Muscle of leg (tissue), 11 donors: Measurements from ENCODE around the gene THBS2. TPM values are rescaled to one million over a fixed set of nuclear protein-coding genes. Genes with fewer than 3 reads are reported as not detected.
A peak's percentile ranks its signal among the peaks of the same experiment; 100 is the strongest.
"Not testable (repeated sequence)": the region's sequence is repeated elsewhere in the genome, so short reads cannot be mapped to it uniquely, and the experiment has no call there.

Experiments used
- DNase-seq: peaks from one replicate; pipeline ENCODE4 v3.0.0; 2013
- H3K27ac ChIP-seq: one replicate; pipeline ENCODE4 v1.5.1; 2013; ENCODE audit warnings: mild to moderate bottlenecking, low read length, control low read depth
- H3K27me3 ChIP-seq: one replicate; pipeline ENCODE4 v1.6.1; 2013; ENCODE audit warnings: low read length; ENCODE audit not compliant: control insufficient read depth, insufficient read depth
- H3K36me3 ChIP-seq: one replicate; pipeline ENCODE4 v1.6.1; 2013; ENCODE audit warnings: low read length; ENCODE audit not compliant: control insufficient read depth, insufficient read depth
- H3K4me1 ChIP-seq: one replicate; pipeline ENCODE4 v1.6.1; 2013; ENCODE audit warnings: low read length; ENCODE audit not compliant: control insufficient read depth, insufficient read depth
- H3K4me3 ChIP-seq: one replicate; pipeline ENCODE4 v1.5.1; 2013; ENCODE audit warnings: low read length, control low read depth
- H3K9me3 ChIP-seq: replicated peaks from 2 replicates; pipeline ENCODE4 v1.6.1; 2013; ENCODE audit warnings: low read depth, low read length; ENCODE audit not compliant: control insufficient read depth
- WGBS: methylation state at CpG from one replicate; pipeline ENCODE4 v1.1.5; 2013; ENCODE audit warnings: missing lambda C conversion rate; ENCODE audit not compliant: insufficient coverage; 5-methylcytosine and 5-hydroxymethylcytosine counted together
- polyA plus RNA-seq, 8 donors: library from polyadenylated mRNA; unstranded; fragments of 120-200 nt; gene quantifications; one replicate each; pipeline versions ENCODE4 v1.2.1 to v1.2.3, GENCODE V29; 2013; ENCODE audit warnings: inconsistent platforms in 1 of 8, low replicate concordance in 1 of 8; ENCODE audit not compliant: insufficient read length in 8 of 8, insufficient read depth in 1 of 8
- total RNA-seq: library from RNA; stranded (reverse); fragments of 120-200 nt; gene quantifications from one replicate; pipeline ENCODE4 v1.2.4, GENCODE V29; 2013

THBS2 gene
- total and polyA plus RNA-seq, 9 donors, result 20.2 to 128 (median 49.5) TPM

DNA sequence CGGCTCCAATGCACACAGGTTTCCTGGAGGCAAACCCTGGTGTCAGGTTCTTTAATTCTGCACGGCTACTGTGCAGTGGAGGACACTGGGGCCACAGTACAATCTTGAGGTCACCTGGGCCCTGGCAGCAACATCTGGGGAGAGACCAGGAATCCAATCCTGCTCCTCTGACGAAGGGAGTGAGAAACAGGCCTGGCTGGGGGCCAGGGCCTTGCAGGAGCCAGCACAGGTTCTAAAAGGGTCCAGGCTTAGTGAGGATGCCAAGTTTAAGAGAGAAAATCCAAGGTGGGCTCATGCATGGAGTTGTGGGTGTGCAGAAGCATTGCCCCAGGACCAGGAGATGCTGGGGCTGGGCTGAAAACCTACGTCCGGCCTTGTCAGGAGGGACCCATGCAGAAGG is 12.6 kb upstream of the THBS2 start:
- no peak overlapping the region for H3K4me3 ChIP-seq
- H3K27me3 ChIP-seq, result no peaks in the 10 kb centered on the region
- 82% methylated on average over 5 of the region's 5 CpGs for WGBS
- DNase-seq, result no peak
- H3K4me1 ChIP-seq, result peaks cover 7% of the 10 kb centered on the region
- no peak overlapping the region for H3K27ac ChIP-seq
- H3K9me3 ChIP-seq, result no peaks in the 10 kb centered on the region
- no peaks in the 10 kb centered on the region for H3K36me3 ChIP-seq

DNA sequence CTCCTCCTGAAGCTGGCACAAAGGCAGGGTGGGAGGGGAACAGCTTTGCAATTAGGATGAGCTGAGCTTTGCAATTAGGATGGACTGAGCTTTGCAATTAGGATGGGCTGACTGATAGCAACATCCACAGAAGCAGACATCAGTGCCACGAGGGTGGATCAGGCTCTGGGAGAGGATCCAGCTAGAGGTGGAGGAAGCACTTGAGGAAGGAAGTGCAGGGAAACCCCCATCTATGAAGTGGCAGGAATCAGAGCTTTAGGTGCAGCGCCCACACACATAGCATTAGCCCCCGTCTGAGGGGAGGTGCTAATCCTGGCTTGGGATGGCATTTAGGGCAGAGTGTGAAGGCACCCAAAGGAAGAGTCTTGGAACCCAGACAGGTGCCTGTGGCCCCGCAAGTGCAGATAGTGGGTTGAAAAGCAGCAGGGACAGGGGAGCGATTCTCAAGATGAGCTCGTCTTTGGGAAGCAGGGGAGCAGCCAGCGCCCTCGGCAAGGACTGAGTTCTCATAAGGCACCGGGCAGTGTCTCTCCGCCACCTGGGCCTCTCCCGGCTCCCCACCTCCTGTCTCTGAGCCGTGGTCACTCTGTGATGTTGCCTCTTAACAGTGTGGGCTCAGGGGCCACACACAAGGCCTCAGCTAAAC is 12.0 kb upstream of the THBS2 start:
- 77% methylated on average over 10 of the region's 12 CpGs for WGBS
- no peak overlapping the region for H3K27ac ChIP-seq
- no peak for DNase-seq
- no peaks in the 10 kb centered on the region for H3K27me3 ChIP-seq
- no peak overlapping the region for H3K4me3 ChIP-seq
- H3K4me1 ChIP-seq, result peaks cover 7% of the 10 kb centered on the region
- no peaks in the 10 kb centered on the region for H3K9me3 ChIP-seq
- H3K36me3 ChIP-seq, result no peaks in the 10 kb centered on the region

DNA sequence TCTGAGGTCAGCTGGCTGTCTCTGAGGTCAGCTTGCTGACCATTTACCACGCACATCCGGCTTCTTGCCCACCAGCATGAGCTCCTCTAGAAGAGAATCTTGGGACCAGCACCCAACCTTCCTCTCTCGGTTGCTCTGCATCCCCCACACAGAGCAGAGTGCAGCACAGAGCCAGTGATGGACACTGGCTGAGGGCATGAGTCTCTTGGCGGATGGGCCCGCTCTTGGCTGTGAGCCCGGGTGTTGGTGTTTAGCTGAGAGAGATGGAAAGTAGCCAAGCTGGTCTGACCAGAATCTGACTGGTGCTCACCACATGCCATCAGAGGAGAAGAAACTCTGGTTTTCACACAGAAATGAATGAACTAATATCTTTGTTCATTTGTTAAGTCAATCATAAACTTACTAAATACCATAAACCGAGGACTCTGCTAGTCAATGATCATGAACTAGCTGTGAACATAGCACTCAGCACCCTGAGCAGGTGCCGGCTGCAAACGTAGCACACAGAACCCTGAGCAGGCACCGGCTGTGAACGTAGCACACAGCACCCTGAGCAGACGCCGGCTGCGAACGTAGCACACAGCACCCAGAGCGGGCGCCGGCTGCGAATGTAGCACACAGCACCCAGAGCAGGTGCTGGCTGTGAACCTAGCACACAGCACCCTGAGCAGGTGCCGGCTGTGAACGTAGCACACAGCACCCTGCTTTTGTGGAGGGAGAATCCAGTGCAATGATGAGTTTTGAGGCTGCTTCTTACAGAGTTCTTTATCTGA is 10.4 kb upstream of the THBS2 start:
- 93% methylated on average over 14 of the region's 21 CpGs for WGBS
- H3K36me3 ChIP-seq, result no peaks in the 10 kb centered on the region
- H3K4me1 ChIP-seq, result peaks cover 4% of the 10 kb centered on the region
- no peak overlapping the region for H3K27ac ChIP-seq
- H3K4me3 ChIP-seq, result no peak overlapping the region
- no peaks in the 10 kb centered on the region for H3K9me3 ChIP-seq
- H3K27me3 ChIP-seq, result no peaks in the 10 kb centered on the region
- no peak for DNase-seq

DNA sequence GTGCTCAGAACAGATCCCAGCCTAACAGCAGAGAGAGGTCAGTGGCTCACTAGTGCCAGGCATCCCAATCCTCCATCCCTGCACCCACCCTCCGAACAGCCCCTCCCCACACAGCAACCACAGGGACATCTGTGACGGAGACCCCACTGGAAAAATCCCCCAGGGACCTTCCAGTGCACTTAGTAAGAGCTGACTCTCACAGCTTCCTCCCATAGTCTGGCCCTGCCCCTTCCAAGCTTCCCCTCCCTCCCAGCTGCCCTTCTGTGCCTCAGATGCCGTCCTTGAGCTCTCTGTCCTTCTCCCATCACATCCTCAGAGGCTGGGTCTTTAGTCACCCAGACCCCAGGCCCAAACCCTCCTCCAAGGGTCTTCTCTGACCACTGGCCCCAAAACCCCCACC is 9.7 kb upstream of the THBS2 start:
- no peak overlapping the region for H3K4me3 ChIP-seq
- no peaks in the 10 kb centered on the region for H3K27me3 ChIP-seq
- H3K27ac ChIP-seq, result no peak overlapping the region
- DNase-seq, result no peak
- H3K36me3 ChIP-seq, result no peaks in the 10 kb centered on the region
- 60% methylated on average over 3 of the region's 3 CpGs for WGBS
- H3K4me1 ChIP-seq, result peaks cover 3% of the 10 kb centered on the region
- no peaks in the 10 kb centered on the region for H3K9me3 ChIP-seq

DNA sequence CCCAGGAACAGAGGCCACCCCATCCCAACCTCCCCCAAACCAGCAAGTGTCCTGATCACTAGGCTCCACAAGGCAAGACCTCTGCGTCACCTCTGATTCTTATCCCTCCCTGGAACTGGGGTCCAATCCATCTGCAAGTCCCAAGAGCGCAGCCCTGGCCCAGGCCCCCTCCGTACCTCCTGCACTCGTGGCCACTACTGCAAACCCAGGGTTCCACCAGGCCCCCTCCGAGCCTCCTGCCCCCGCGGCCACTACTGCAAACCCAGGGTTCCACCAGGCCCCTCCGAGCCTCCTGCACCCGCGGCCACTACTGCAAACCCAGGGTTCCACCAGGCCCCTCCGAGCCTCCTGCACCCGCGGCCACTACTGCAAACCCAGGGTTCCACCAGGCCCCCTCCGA is 9.0 kb upstream of the THBS2 start:
- H3K4me3 ChIP-seq, DNase-seq, H3K9me3 ChIP-seq, H3K36me3 ChIP-seq, H3K4me1 ChIP-seq, H3K27ac ChIP-seq, H3K27me3 ChIP-seq: not testable (repeated sequence)
- 82% methylated on average over 8 of the region's 14 CpGs for WGBS

DNA sequence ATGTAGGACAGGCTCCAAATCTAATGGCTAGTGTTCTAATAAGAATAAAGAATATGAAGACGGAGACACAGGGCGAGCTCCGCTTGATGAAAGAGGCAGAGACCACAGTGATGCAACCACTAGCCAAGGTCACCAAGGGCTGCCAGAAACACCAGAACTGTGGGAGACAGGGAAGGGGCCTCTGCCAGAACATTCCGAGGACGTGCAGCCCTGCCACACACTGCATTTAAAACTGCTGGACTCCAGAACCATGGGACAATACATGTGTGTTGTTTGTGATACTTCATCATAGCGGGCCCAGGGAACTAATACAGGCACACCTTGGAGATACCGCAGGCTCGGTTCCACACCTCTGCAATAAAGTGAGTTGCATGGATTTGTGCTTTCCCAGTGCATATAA is 2.9 kb upstream of the THBS2 start:
- no peak for DNase-seq
- H3K4me3 ChIP-seq, result no peak overlapping the region
- 100% methylated on average over 3 of the region's 8 CpGs for WGBS
- no peaks in the 10 kb centered on the region for H3K36me3 ChIP-seq
- H3K27me3 ChIP-seq, result peaks cover 29% of the 10 kb centered on the region
- H3K27ac ChIP-seq, result no peak overlapping the region
- H3K9me3 ChIP-seq, result no peaks in the 10 kb centered on the region
- H3K4me1 ChIP-seq, result peaks cover 17% of the 10 kb centered on the region

DNA sequence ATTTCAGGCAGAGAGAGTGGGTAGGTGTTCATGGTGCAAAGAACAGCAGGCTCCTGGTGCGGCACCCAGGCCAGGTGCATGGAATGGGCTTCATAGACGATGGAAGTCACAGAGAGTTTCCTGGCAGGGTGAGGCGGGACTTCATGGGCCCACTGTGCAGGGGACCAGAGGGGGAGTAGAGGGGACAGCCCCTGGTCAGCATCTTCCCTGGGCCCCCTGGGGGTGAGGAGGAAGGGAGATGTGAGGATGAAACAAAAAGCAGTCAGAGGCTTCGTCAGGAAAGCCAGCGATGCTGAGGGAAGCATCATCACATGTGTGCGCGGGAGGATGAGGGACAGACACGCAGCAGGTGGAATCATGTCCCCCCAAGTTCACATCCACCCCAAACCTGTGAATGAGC is 2.4 kb upstream of the THBS2 start:
- DNase-seq, result no peak
- 91% methylated on average over 8 of the region's 8 CpGs for WGBS
- H3K27ac ChIP-seq, result no peak overlapping the region
- H3K9me3 ChIP-seq, result no peaks in the 10 kb centered on the region
- peaks cover 19% of the 10 kb centered on the region for H3K4me1 ChIP-seq
- peaks cover 29% of the 10 kb centered on the region for H3K27me3 ChIP-seq
- H3K36me3 ChIP-seq, result no peaks in the 10 kb centered on the region
- no peak overlapping the region for H3K4me3 ChIP-seq

DNA sequence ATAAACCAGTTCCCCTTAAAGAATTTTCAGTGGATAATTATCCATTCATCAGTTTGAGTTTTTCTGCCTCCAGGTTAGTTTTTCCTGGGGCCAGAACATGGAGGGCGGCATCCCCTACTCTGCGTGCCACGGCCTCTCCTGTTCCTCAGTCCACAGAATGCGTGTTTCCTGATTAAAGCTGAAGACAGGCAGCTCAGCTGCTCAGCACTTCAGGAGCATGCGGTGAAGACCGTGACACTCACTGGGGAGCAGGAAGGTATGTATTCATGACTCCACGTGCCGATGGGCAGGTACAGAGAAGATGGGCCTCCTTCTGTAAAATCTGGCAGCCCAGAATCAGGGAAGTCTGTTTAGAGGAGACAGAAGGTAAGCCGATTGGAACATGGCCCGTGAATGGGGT is 2.0 kb upstream of the THBS2 start:
- no peaks in the 10 kb centered on the region for H3K36me3 ChIP-seq
- no peaks in the 10 kb centered on the region for H3K9me3 ChIP-seq
- H3K4me3 ChIP-seq, result no peak overlapping the region
- no peak overlapping the region for H3K27ac ChIP-seq
- DNase-seq, result no peak
- peaks cover 22% of the 10 kb centered on the region for H3K4me1 ChIP-seq
- H3K27me3 ChIP-seq, result peaks cover 29% of the 10 kb centered on the region
- WGBS, result 87% methylated on average over 10 of the region's 10 CpGs

DNA sequence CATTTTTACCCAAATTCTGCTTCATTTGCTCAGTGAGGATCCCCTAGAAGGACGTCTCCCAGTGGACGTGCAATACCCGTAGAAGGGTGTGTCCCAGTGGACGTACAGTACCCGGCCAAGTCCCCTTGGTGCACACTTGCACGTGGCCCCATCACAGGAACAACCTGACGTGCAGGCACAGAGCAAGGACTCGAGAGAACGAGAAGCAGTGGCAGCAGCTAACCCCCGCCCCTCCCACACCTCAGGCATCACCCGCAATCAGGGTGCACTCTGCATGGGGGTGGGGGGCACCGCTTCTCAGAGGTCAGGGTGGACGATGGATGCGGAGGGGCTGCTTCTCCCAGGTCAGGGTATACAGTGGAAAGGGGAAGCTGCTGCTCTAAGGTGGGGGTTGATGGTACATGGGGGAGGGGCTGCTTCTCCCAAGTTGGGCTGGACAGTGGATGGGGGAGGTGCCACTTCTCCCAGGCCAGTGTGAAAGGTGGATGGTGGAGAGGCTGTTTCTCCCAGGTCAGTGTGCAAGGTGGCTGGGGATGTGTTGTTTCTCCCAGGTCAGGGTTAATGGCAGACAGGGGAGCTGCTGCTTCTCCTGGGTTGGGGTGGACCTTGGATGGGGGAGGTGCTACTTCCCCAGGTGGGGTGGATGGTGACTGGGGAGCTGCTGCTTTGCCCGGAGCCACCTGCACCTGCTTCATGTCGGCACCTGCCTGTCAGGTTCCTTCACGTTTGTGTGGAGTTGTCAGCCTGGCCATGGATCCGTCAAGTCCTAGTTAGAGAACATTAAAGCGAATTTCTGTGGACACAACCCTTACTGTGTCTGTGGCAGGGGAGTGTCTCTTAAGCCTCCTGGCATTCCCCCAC is 1.0 kb upstream of the THBS2 start:
- no peak overlapping the region for H3K4me3 ChIP-seq
- WGBS, result 32% methylated on average over 10 of the region's 19 CpGs
- peaks cover 29% of the 10 kb centered on the region for H3K27me3 ChIP-seq

More for the DNA sequence above, 1.0 kb upstream of the THBS2 start:
- Histone ChIP-seq H3K4me1 (peaks cover 24% of the 10 kb centered on the region), H3K9me3 (no peaks in the 10 kb centered on the region), H3K36me3 (no peaks in the 10 kb centered on the region), H3K27ac (peak overlapping the region; percentile 87)
- no peak for DNase-seq
